Frontal cortex (tissue), 4 donors: ENCODE data around the gene LTB4R2. TPM values are rescaled to one million over a fixed set of nuclear protein-coding genes. Genes with fewer than 3 reads are reported as not detected.

ENCODE experiments used
- DNase-seq, 2 donors: peaks; one replicate each; pipeline ENCODE4 v3.0.0; 2012; ENCODE audit warnings: low spot score in 2 of 2
- FAIRE-seq: peaks from 2 replicates; lab custom pipeline; 2012; peaks lifted over from hg19 to GRCh38; lab: Jason Lieb, UNC
- total RNA-seq: library from RNA; depleted of rRNA; stranded (reverse); fragments of >200 nt; gene quantifications from one replicate; pipeline ENCODE4 v1.2.3, GENCODE V29; 2014
- donor health status: control.
- donor health status: control.
- donor health status: control.

Gene LTB4R2, protein sequence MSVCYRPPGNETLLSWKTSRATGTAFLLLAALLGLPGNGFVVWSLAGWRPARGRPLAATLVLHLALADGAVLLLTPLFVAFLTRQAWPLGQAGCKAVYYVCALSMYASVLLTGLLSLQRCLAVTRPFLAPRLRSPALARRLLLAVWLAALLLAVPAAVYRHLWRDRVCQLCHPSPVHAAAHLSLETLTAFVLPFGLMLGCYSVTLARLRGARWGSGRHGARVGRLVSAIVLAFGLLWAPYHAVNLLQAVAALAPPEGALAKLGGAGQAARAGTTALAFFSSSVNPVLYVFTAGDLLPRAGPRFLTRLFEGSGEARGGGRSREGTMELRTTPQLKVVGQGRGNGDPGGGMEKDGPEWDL
- total RNA-seq, result 1.6 TPM

DNA sequence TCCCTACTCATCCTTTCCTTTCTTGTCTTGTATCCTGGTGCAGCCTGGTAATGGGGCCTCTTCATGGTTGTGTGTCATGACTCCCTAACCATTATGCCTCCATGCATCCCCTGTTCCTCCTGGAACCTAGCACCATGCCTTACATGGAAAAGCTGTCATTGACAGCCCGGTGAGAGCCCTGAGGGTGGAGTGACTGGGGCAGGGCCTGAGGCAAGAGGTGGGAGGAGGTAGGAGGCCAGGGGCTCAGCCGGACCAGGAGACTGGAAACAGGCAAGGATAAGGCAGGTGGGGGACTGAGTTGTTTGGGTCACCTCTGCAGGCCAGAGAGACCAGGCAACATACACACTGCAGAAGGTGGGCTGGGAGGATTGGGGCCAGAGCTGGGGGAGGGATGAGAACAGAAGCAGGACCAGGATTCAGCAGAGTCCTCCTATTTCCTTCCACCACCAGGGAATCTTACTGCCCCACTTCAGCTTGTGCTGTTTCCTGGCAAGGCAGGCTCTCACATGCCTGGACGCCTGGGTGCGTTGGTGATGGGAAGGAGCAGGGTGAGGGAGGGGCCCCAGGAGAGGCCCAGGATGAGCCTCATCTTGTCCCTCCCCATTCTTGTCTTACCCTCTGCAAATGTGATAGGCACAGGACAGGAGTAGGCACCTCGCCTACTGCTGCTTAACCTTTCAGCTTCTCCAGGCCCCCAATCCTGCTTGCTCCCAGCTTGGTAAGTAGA is at the start of gene LTB4R2:
Gene LTB4R2, plus strand, starts transcription at position 603 of the 727 bp plus-strand sequence. CDS start 525 bp downstream, outside the sequence.
- no peak for DNase-seq
- no peak for FAIRE-seq

- DNase-seq (no peak), FAIRE-seq (no peak)
Measured at GRCh38 chr14:24260780-24261157, 49.2 kb upstream of the LTB4R2 start.

DNA sequence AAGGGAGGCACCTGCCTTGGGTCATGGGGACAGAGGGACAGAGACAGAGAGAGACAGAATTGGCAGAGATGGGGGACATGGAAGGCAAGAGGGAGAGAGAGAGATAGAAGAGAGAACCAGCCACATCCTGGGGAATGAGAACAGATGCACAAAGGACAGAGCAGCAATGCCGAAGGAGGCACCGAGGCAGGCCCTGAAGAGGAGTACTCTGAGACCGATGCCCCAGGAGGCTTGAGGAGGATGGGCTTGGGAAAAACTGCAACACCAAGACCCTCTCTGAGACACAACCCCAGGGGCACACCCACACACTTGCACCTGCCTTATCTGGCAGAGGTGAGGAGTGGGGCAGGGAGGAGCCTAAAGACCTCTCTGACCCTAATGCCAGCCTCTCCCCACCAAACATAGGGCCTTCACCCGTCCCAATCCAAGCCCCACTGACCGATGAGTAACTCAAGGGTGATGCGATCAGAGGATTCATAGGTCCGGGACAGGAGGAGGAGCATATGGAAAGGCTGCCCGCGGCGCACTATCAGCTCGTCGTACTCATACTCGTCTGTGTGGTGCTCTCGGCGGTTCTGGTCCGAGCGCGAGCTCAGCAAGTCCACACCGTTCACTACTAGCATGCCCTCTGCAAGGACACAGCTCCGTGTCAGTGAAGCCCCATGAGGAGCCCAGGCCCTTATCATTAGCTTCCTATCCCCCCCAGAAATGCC is 48.5 kb upstream of the LTB4R2 start:
- no peak for DNase-seq
- FAIRE-seq, result no peak

- no peak for DNase-seq
- no peak for FAIRE-seq
Measured at GRCh38 chr14:24261969-24262327, 48.0 kb upstream of the LTB4R2 start.

- DNase-seq (no peak), FAIRE-seq (no peak)
Measured at GRCh38 chr14:24262821-24263733, 46.9 kb upstream of the LTB4R2 start, which contains the start of gene TGM1. TGM1 (minus strand) TSS chr14:24263177; CDS start chr14:24262352, 825 bp downstream.

DNA sequence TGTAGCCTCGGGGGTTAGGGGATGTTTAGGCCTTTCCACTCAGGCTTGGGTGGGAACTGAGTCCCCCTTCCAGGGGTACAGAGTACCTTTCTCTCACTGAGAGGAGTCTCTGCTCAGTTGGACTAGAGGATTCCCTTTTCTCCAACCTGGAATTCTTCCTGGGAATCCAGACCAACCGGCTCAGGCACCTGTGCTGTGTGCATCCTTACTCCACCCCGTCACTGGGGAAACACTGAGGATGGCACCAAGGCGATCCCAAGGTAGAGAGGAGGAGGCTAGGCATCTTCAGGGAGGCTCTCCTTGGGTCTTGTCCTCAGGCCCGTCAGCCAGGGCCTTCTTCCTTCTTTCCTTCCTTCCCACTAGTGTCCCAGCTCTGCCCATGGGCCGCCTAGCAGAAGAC is 46.1 kb upstream of the LTB4R2 start:
- no peak for FAIRE-seq
- DNase-seq, result no peak

DNA sequence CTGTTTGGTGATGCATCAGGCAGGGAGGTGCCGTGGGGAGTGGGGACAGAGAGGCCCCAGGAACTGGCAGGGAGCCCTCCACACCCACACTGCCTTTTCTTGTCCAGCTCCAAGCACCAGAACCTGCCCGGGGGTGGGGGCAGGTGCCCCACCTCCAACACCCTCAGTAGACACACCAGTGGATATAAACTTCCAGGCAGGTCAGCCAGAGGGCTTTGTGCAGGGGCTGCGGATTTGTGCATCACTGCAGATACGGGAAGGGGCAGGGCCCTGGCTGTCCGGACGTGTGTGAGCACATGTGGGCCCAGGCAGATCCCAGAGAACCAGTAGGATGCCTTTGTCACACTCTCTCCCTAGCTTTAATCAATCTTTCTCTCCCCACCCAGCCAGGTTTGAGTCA is 45.6 kb upstream of the LTB4R2 start:
- no peak for FAIRE-seq

DNA sequence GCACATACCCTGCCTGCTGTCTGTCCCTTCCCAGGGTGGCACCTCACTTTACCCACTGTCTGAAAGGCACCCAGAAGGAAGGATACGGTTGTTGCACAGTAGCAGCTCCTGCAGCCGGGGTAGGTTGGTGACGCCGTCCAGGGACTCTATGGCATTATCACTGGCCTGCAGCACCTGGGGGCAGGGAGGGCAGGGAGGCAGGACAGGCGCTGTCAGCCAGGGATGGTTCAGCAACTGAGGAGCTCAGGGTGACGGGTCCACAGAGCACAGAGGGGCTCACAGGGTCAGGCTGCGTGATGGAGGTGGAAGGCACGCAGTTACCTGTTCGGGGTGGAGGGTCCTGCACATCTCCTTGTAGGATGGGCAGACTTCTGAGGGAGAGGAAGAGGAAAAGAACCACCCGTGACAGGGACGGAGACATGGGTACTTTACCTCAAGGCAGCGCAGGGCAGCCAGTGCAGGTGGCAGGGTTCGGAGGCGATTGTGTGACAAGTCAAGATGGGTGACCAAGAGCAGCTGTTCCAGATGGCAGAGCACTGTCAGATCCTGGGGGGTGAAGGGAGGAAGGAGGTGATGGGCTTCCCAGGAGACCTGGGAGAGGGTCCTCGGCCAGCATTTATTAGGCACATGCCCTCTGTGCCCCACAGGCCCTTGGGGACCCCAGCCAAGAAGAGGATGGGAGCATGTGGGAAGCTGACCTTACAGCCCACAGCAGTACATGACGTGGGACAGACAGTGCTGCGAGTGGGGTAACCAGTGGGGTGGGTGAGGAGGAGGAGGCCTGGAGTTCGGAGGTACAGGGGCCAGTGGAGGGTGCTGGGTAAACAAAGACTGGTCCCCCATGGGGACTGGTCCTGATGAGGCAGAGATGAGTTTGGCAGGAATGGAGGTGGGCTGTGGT is 43.3 kb upstream of the LTB4R2 start:
- FAIRE-seq (no peak), DNase-seq (no peak)

More for the DNA sequence above, 45.6 kb upstream of the LTB4R2 start:
- DNase-seq, result no peak

DNA sequence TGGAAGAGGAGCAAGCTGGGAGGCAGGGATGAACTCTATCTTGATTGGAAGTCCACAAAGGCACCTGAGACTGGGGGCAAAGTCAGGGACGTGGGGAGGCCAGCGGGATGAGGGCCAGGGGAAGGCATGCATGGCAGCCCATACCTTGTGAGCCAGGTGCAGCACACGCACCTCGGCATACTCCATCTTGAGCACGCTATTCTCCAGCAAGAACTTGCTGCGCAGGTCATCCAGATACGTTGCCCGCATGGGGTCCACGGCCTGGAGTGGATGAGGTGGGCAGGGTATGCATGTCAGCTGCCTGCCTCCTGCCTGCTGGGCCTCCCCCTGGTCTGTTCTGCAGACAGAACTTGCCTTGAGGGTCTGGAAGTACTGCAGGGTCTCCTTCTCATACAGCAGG is 42.4 kb upstream of the LTB4R2 start:
- FAIRE-seq (no peak), DNase-seq (no peak)

DNA sequence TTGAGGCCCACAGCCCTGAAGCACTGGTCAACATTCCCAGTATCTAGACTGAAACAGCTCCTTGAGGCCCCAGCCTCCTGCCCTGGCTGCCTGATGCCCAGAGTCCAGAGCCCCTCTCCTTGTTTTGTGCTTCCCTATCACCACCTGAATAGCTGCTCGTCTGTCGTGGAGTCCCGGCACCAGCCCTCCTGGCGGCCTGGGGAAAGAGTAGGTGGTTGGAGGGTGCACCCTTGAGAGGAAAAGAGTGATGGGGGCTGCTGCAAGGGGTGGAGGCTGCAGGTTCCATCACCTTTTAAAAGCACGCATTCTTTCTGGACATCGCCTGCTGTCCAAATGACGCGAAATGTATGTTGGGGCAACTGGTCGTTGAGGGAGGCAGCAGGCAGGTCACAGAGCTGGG is 41.7 kb upstream of the LTB4R2 start:
- FAIRE-seq (no peak), DNase-seq (no peak)

DNA sequence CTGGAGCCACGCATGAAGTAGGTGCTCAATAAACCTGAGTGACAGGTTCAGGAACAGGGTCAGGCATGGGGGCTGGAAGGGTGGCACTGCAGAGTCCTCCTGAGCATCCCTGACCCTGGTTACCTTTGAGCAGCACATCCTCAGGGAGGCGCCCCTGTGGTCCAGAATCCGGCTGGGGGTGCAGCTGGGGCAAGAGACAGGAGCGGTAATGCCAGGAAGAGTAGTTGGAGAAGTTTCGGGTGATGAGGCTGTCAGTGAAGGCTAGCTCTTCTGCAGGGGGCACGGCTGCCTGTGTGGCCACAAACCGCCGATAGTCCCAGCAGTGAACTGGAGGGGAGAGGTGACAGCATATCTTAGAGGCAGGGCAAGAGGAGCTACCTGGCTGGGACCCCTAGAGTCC is 40.6 kb upstream of the LTB4R2 start:
- DNase-seq (no peak), FAIRE-seq (no peak)

DNA sequence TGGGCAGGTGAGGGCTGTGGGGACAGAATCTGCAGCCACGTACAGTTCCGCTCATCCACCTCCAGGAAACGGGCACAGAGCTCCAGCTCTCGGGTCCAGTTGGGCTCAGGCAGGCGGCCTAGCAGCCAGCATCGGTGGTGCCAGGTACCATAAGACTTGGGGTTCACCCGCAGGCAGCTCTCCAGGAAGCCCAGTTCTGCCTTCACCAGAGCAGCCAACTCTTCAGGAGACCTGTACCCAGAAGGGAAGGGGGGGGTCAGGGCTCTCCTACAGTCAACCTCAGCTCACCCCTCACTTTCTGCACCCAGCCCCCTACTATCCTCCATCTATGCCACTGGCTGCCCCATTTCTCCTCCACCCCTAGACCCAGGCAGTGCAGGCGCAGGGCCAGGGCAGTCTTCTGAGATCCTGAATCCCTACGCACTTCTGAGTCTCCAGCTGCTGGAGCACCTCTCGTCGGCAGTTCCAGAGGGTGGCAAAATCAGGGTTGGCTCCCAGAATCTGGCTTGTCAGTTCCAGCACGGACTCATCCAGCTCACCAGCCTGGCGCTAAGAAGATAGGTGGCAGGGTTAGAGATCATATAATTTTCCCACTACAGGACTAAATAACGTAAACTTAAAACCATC is 39.9 kb upstream of the LTB4R2 start:
- no peak for FAIRE-seq
- DNase-seq, result no peak

- FAIRE-seq, result no peak
- DNase-seq, result no peak
Measured at GRCh38 chr14:24270537-24271133, 39.3 kb upstream of the LTB4R2 start.

DNA sequence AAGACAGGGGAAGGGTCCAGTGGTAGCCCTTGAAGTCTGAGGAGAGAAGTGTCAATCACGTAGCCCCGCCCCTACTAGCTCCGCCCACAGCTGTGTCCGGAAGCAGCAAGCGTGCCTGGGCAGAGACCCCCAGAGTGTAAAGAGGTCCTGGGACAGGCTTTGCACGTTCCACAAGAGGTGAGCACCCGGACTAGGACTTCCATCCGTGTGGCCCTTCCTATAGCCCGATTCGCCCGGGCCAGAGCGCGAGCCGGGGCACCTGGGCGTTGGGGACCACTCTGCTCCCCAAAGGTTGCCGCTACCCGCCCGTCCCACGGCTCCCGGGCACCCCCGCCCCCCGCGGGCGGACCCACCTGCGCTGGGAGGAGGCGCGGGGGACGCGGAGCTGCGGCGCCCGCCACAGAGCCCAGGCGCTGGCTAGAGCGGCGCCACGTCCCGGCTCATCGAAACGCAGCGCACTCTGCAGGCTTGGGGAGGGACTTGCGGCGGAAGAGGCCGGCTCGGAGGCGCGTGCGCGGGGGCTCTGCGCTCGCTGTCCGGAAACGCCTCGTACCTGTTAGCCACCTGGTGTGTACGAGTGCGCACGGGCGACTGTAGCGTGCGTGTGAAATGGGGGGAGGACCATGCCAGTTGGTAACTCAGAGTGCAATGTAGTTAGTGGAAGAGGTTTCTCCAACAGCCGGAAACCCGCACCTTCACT is 38.7 kb upstream of the LTB4R2 start, which contains the start of gene RABGGTA:
Gene RABGGTA, minus strand, starts transcription at position 464 of the 700 bp plus-strand sequence. CDS start 482 bp downstream, outside the sequence.
- DNase-seq (peak; percentile 94 to 97), FAIRE-seq (no peak)

DNA sequence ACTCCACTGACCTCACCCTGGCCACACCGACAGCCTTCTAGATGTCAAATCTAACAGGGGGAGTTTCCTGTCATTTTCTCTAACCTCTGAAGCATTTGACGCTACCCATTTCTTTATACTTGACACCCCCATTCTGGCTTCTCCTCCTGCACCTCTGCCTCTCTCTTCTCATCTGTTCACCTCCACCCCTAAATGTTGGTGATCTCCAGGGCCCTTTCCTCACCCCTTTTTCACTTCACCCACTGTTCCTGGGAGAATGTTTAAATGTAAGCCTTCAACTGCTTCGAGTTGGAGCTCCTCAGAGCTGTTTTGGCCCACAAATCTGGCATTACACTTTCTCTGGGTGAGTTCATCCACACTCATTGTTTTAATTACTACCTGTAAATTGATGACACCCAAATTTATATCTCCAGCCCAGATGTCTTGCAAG is 38.1 kb upstream of the LTB4R2 start:
- DNase-seq, result no peak
- no peak for FAIRE-seq

DNA sequence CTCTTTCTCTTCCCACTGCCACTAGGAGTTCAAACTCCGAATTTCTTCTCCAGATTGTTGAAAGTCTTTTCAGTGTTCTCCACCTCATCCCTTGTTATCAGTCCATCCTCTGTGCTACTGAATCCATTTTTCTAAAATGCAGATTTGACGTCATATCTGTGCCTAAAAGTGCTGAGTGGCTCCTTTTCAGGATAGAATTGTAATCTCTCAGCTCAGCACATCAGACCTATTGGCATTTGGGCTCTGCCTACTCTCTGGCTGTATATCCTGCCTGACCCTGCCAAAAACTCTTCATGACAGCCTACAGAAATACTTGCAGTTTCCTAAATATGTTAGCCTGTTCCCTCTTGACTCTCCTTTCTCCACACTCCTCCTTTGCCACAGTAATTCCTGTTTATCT is 37.5 kb upstream of the LTB4R2 start:
- DNase-seq, result no peak
- no peak for FAIRE-seq

- FAIRE-seq, result no peak
- no peak for DNase-seq
Measured at GRCh38 chr14:24273422-24273998, 36.4 kb upstream of the LTB4R2 start.
